Glutamatergic neuron (in vitro differentiated cells): ENCODE results near the gene SELENON. TPM values are rescaled to one million over a fixed set of nuclear protein-coding genes. Genes with fewer than 3 reads are reported as not detected.

Experiments
- DNase-seq: peaks from one replicate; pipeline ENCODE4 v3.0.0; 2022
- H3K27ac Mint-ChIP-seq: one replicate; pipeline ENCODE4 v1.8.0; 2020; ENCODE audit warnings: mild to moderate bottlenecking, mixed read lengths, inconsistent platforms; ENCODE audit not compliant: unreplicated experiment
- H3K27me3 Mint-ChIP-seq: one replicate; pipeline ENCODE4 v1.8.0; 2020; ENCODE audit warnings: mild to moderate bottlenecking, moderate library complexity, mixed read lengths, inconsistent platforms; ENCODE audit not compliant: unreplicated experiment
- H3K36me3 Mint-ChIP-seq: one replicate; pipeline ENCODE4 v1.8.0; 2020; ENCODE audit warnings: mild to moderate bottlenecking, mixed read lengths, inconsistent platforms; ENCODE audit not compliant: unreplicated experiment
- H3K4me1 Mint-ChIP-seq: one replicate; pipeline ENCODE4 v1.8.0; 2020; ENCODE audit warnings: mild to moderate bottlenecking, low read depth, mixed read lengths, inconsistent platforms; ENCODE audit not compliant: unreplicated experiment
- H3K4me3 Mint-ChIP-seq: one replicate; pipeline ENCODE4 v1.8.0; 2020; ENCODE audit warnings: mild to moderate bottlenecking, mixed read lengths, inconsistent platforms; ENCODE audit not compliant: unreplicated experiment
- H3K9me3 Mint-ChIP-seq: one replicate; pipeline ENCODE4 v1.8.0; 2020; ENCODE audit warnings: mild to moderate bottlenecking, moderate library complexity, mixed read lengths, inconsistent platforms; ENCODE audit not compliant: unreplicated experiment
- CTCF ChIP-seq: fragments of 200-600 bp; sonication (generic); IDR thresholded peaks from one replicate; pipeline ENCODE4 v1.5.0; 2021; ENCODE audit not compliant: partially characterized antibody, unreplicated experiment
- total RNA-seq: library from RNA; stranded (reverse); fragmentation: NEBNext Ultra II Directional; extraction: Animal tissue kit (Norgen Biotek cat#: 25700); gene quantifications from one replicate; pipeline ENCODE4 v1.2.1, GENCODE V29; 2021; ENCODE audit not compliant: unreplicated experiment

SELENON gene
- total RNA-seq, 1 donor from 2014 or later, result 79.8 TPM

- Mint-ChIP-seq H3K9me3 (peaks cover 2% of the 10 kb centered on the region), H3K4me1 (peaks cover 31% of the 10 kb centered on the region), H3K36me3 (peaks cover 6% of the 10 kb centered on the region), H3K4me3 (no peak overlapping the region), H3K27ac (peak overlapping the region; percentile 46), H3K27me3 (peaks cover 7% of the 10 kb centered on the region)
- no peak for TF ChIP-seq CTCF
- DNase-seq, result no peak
These were observed 6.3 kb upstream of the SELENON start for GRCh38 chr1:25793585-25794170.

- H3K4me1 Mint-ChIP-seq, result peaks cover 31% of the 10 kb centered on the region
- H3K27me3 Mint-ChIP-seq, result peaks cover 7% of the 10 kb centered on the region
- H3K9me3 Mint-ChIP-seq, result peaks cover 2% of the 10 kb centered on the region
- peak overlapping the region; percentile 66 for H3K4me3 Mint-ChIP-seq
- DNase-seq, result no peak
- H3K36me3 Mint-ChIP-seq, result peaks cover 6% of the 10 kb centered on the region
- H3K27ac Mint-ChIP-seq, result no peak overlapping the region
- TF ChIP-seq CTCF, result no peak
These were observed 5.7 kb upstream of the SELENON start for GRCh38 chr1:25794325-25794724.

- Mint-ChIP-seq H3K27ac (peak overlapping the region; percentile 60), H3K36me3 (peaks cover 4% of the 10 kb centered on the region), H3K4me3 (peak overlapping the region; percentile 11), H3K9me3 (peaks cover 2% of the 10 kb centered on the region), H3K4me1 (peaks cover 31% of the 10 kb centered on the region), H3K27me3 (peaks cover 7% of the 10 kb centered on the region)
- DNase-seq, result no peak
- TF ChIP-seq CTCF, result no peak
These were observed 4.8 kb upstream of the SELENON start for GRCh38 chr1:25795211-25795610.

- Mint-ChIP-seq H3K27me3 (peaks cover 7% of the 10 kb centered on the region), H3K9me3 (peaks cover 2% of the 10 kb centered on the region), H3K4me1 (peaks cover 33% of the 10 kb centered on the region), H3K4me3 (no peak overlapping the region), H3K36me3 (no peaks in the 10 kb centered on the region), H3K27ac (no peak overlapping the region)
- no peak for TF ChIP-seq CTCF
- DNase-seq, result no peak
These were observed 3.8 kb upstream of the SELENON start for GRCh38 chr1:25795946-25796810.
